Measurements from ENCODE around the gene NUDT7.

NUDT7 gene

DNA sequence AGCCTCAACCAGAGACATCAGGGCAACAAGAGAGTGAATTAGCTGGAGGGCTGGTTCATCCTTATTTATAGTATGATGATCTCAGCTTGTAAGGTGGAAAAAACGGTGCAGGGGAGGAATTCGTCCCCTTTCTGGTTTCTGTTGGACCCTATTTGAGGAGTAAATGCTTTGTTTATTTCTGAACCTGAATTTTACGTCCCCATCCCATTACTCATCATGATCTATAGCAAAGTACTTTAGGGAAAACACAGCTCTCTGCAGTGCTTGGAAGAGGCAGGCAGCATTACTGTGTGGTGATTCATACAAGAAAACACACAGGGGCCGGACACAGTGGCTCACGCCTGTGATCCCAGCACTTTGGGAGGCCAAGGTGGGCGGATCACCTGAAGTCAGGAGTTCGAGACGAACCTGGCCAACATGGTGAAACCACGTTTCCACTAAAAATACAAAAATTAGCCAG lies 58.1 kb downstream of the NUDT7 start:
- peak; percentile 89 for DNase-seq (ENCODE audit: low spot score)

GRCh38 chr16:77781091-77781490 lies 58.8 kb downstream of the NUDT7 start:
- no peak for DNase-seq (ENCODE audit: low spot score)

GRCh38 chr16:77782694-77783093 lies 60.4 kb downstream of the NUDT7 start:
- no peak for DNase-seq (ENCODE audit: low spot score)

GRCh38 chr16:77784441-77785372 lies 62.4 kb downstream of the NUDT7 start:
- DNase-seq (ENCODE audit: low spot score) = no peak

GRCh38 chr16:77785373-77785764 lies 63.1 kb downstream of the NUDT7 start:
- no peak for DNase-seq (ENCODE audit: low spot score)

GRCh38 chr16:77786186-77786847 lies 64.0 kb downstream of the NUDT7 start:
- DNase-seq (ENCODE audit: low spot score) = no peak

- no peak for DNase-seq (ENCODE audit: low spot score)
Measured at GRCh38 chr16:77787452-77787851, 65.1 kb downstream of the NUDT7 start.

- DNase-seq (ENCODE audit: low spot score) = peak; percentile 45
Measured at GRCh38 chr16:77788181-77789084, 66.1 kb downstream of the NUDT7 start, which contains the start of gene VAT1L. VAT1L (plus strand) TSS chr16:77788564; CDS start chr16:77788683, 119 bp downstream.

GRCh38 chr16:77789085-77790008 lies 67.0 kb downstream of the NUDT7 start:
- no peak for DNase-seq (ENCODE audit: low spot score)

DNA sequence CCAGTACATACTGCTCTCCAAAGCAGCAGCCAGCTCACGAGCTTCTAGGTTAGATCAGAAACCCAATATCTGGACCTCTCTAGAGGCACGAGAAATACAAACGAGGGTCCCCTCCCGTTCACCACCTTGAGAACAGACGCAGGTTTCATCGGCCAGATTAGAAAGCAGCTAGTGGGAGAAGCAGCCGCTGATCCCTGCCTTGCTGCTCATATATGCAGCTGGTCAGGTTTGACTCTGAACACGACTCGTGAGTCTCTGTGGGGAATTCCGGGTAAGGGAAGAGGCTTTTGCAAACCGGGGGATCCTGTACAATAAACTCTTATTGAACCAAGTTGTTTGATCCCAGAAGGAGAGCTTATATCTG lies 67.7 kb downstream of the NUDT7 start:
- DNase-seq (ENCODE audit: low spot score) = no peak

GRCh38 chr16:77790912-77791311 lies 68.6 kb downstream of the NUDT7 start:
- DNase-seq (ENCODE audit: low spot score) = no peak

Measured in kidney tubule cell (primary cell).